Right lobe of liver (tissue), 4 donors: Measurements from ENCODE around the gene NPHP3.

ENCODE experiments used
- POLR2A ChIP-seq: fragments of 450-650 bp; IDR thresholded peaks from one replicate; pipeline ENCODE4 v1.6.1; 2017; ENCODE audit warnings: antibody characterized with exemption, mild to moderate bottlenecking
- TF ChIP-seq, protein P1 (sequence below), 4 donors: fragments of 200-600 bp in 3 of 4; fragments of 450-650 bp in 1 of 4; IDR thresholded peaks; one replicate each; pipeline versions ENCODE4 v1.5.1 to v1.8.0; 2016 to 2022; ENCODE audit warnings: antibody characterized with exemption in 4 of 4, mild to moderate bottlenecking in 2 of 4
- donor health status: DM: no; HTN: no; CAD: no.
- donor health status: DM: no; HTN: no; CAD: no.
- donor health status: DM: no; HTN: yes; CAD: no.

DNA sequence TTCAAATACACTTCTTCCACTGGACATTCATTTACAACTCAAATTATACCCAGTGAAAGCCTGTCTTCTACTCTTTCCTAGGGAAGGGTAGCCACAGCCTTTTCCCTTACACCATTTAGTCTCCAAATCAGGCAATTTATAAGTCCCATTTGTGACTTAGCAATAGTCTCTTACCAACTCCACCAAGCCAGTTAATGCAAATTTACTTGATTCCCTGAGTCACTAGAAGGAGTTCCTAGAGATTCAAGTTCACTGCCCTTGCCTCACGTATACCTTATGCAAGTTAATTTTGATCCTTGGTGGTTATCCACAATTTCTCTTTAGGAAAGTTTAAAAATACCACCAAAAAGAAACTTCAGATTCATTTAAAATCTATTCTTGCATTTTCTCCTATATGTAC, 16.1 kb upstream of the NPHP3 start:
- TF ChIP-seq, protein P1, sequence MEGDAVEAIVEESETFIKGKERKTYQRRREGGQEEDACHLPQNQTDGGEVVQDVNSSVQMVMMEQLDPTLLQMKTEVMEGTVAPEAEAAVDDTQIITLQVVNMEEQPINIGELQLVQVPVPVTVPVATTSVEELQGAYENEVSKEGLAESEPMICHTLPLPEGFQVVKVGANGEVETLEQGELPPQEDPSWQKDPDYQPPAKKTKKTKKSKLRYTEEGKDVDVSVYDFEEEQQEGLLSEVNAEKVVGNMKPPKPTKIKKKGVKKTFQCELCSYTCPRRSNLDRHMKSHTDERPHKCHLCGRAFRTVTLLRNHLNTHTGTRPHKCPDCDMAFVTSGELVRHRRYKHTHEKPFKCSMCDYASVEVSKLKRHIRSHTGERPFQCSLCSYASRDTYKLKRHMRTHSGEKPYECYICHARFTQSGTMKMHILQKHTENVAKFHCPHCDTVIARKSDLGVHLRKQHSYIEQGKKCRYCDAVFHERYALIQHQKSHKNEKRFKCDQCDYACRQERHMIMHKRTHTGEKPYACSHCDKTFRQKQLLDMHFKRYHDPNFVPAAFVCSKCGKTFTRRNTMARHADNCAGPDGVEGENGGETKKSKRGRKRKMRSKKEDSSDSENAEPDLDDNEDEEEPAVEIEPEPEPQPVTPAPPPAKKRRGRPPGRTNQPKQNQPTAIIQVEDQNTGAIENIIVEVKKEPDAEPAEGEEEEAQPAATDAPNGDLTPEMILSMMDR (IDR thresholded peaks at IDR 0.05): no peak
- no peak for TF ChIP-seq POLR2A
